Globus pallidus (tissue), 1 donor: ENCODE measurements around the gene FSHB.
"Not testable (repeated sequence)": the region's sequence is repeated elsewhere in the genome, so short reads cannot be mapped to it uniquely, and the experiment has no call there.

Source experiments
- DNase-seq: peaks from one replicate; pipeline ENCODE4 v3.0.0-alpha.2; 2015; ENCODE audit warnings: low spot score

FSHB gene

GRCh38 chr11:30230714-30231113, at the start of gene FSHB:
Gene FSHB (plus strand): TSS chr11:30231014. CDS start chr11:30231903, 889 bp downstream.
- DNase-seq, result no peak

GRCh38 chr11:30186748-30187147, 44.1 kb upstream of the FSHB start:
- DNase-seq, result no peak

GRCh38 chr11:30192620-30193019, 38.2 kb upstream of the FSHB start:
- DNase-seq, result no peak

DNA sequence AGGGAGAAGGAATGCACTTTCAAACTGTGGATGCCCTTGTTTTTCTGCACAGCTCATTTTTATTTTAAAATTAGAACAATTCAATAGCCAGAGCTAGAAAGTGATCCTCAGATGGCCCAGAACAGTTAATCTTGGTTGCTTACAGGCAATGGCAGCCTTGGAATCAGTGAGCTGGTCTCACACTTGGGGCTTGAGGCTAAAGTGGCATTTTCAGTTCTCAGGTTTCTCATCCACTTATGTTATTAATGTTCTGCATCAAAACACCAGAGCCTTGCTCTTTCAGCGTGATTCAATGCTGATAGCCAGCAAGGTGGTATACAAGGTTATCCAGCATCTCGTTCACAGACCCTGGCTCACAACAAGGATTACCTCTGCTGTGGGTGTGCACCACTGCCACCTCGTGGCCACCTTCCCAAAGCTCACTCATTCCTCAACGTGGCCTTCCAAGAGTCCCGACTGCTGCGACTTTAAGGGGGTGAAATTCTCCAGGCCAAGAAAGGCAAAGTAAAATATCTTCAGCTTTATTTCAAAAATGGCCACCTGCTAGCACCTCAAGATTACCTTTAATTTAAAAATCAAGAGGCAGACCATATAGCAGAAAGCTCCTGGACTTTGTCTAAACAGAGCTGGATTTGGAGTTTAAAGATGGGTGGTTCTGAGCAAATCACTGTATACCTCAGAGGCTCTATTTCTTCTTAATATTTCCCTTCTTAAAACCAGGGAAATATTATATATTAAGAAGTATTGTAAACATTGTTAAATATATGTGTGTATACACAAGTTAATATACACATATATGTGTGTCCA, 34.2 kb upstream of the FSHB start:
- DNase-seq, result peak; percentile 11

DNA sequence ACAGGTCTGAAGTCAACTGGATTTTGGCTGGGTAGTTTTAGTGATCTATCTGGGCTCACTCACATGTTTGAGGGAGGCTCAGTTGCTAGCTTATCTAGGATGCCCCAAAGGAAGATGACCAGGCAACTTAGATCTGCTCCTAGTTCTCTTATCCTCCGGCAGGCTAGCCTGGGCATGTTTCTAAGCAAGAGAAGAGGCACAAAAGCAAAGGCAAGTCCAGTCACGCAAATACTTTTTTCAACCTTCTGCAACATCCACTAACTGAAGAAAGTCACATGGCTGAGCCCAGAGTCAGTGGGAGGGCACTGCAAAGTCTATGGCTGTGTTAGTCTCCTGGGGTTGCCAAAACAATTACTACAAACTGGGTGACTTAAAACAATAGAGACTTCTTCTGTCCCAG, 32.9 kb upstream of the FSHB start:
- DNase-seq, result no peak

DNA sequence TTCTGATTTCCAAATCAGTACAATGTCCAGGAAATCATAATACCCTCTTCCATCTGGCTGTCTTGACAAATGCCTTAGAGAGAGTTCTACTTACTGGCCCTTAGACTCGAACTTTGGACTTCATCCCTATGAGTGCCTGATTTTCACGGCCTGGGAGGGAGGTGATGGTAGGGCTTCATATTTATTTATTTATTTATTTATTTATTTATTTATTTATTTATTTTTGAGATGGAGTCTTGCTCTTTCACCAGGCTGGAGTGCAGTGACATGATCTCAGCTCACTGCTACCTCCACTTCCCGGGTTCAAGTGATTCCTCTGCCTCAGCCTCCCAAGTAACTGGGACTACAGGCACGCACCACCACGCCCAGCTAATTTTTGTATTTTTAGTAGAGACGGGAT, 27.8 kb upstream of the FSHB start:
- not testable (repeated sequence) for DNase-seq

GRCh38 chr11:30203850-30204249, 27.0 kb upstream of the FSHB start:
- no peak for DNase-seq

DNA sequence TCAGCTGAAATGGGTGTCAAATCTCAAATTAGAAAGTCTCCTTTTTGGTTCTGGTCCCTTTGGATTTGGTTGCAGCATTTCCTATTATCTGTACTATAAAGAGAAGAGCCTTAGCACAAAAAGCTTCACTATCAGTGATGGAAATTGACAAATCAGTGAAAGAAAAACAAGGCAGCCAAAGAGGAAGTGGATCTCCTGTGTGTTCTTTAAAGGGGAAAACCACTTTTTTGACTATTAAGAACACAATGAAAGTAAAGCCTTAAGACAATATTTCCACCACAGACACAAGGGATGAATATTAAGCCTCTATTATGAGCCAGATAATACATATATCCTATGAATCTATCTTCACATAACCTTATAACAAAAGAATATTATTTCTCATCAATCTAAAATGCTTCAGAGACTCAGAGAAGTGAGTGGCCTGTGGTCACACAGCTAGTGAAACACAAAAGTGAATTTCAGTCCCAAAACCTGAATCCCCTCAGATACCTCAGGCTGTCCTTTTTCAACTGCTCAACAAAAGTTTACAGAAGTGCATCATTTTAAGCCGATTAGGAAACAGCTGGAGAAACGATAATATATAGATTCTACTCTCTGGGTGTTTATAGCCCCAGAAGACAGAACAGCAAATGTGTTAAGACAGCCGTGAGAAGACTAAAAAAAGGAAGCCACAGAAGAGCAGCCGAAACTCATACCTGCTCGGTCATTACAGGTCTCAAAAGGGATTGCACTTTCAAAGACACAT, 24.4 kb upstream of the FSHB start:
- DNase-seq, result no peak

GRCh38 chr11:30210357-30210756, 20.5 kb upstream of the FSHB start:
- DNase-seq, result no peak

DNA sequence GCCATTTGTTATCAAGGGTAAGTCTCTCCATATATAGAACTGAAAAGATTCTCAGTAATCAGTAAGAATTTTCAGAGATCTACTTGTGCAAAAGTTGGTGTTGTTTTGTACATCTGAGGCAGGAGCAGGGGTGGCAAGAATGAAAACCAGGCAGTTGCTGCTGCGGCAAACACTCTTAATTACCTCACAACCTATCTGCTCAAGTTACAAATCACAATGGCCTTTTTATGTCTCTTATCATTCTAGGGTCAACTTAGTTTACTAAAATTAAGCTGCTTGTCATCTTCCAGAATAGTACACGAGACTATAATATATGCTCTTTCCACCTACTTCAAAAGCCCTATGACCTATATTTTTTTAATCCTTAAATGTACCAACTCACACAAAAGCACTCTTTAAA, 14.3 kb upstream of the FSHB start:
- DNase-seq, result no peak

DNA sequence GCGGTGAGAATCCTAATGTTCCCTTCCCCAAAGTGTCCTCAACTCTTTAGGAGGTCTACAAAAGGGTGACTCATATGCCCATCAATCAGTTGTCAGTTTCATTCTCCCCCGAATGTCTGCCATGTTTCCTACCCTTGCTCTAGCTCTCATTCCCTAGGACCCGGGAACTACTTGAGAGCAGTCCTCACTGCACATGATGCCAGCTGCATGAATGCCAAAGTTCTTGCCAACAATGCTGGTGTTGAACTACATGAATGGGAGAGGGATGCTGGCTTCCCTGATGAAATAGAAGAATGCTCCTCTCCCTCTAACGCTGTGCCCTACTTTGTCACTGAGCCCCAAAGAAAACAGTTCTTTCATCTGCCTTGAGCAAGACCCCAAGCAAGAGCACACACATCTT, 12.5 kb upstream of the FSHB start:
- no peak for DNase-seq

GRCh38 chr11:30225642-30226041, 5.2 kb upstream of the FSHB start:
- DNase-seq, result no peak

DNA sequence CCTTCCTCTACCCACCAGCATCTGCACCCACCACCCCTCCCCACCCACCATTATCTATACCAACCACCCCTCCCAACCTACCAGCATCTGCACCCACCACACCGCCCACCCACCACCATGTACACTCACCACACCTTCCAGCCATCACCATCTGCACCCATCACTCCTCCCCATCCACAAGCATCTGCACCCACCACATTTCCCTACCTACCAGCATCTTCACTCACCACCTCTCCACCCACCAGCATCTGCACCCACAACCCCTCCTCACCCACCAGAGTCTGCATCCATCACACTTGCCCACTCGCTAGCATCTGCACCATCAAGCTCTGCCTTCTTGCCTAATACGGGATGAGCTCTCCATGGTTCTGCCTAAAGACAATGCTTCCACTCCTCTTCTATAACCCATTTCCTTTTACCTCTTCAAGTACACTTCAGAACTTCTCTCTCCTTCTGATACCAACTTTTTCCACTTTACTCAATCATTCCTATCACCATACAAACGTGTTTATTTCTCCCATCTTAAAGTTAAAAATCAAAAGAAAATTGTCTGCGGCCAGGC, 2.4 kb upstream of the FSHB start:
- DNase-seq, result no peak

- DNase-seq, result no peak
Measured at GRCh38 chr11:30239025-30239424, 8.2 kb downstream of the FSHB start.

GRCh38 chr11:30244265-30244664, 13.5 kb downstream of the FSHB start:
- no peak for DNase-seq

- no peak for DNase-seq
Measured at GRCh38 chr11:30245621-30246020, 14.8 kb downstream of the FSHB start.

DNA sequence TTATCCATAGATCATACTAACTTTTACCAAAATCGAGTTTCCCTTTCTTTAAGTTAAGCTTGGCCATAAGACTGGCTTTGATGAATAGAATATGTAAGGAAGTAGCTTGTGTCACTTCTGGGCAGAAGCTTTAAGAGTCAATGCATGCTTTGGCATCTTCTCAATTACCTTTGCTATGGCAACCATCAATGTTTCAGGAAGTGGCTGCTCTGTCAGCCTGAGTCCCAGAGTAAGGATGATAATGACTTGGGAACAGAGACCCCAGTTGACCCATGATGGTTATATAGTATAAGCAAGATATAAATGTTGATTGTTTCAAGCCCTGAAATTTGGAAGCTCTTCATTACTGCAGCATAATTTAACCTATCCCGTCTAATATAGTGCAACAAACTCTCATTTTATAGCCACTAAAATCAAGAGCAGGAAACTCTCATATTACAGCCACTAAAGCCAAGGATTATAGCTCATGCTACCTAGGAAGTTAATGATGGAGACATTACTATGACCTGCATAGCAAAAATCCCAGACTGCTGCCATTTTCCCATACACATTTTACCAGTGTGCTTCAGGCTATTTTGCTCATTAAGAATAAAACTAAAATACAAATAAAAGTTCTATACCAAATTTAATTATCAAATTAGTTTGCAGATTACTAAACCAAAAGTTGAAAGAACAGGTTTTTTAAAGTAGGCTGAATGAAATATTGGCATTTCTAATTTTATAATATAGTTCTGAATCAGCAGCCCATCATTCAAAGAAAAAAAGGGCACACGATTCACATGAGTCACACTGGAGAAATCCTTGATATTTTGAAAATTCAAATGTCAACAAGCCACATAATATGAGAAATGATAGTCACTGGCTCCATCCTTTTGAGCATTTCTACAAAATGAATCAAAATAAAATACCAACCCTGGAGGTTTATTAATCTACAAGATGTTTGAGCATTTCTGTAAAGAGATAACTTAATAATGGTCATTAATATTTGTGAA, 23.8 kb downstream of the FSHB start:
- no peak for DNase-seq

- DNase-seq, result no peak
Measured at GRCh38 chr11:30255637-30256036, 24.8 kb downstream of the FSHB start.

GRCh38 chr11:30257058-30257457, 26.2 kb downstream of the FSHB start:
- no peak for DNase-seq

- no peak for DNase-seq
Measured at GRCh38 chr11:30258679-30259078, 27.9 kb downstream of the FSHB start.

DNA sequence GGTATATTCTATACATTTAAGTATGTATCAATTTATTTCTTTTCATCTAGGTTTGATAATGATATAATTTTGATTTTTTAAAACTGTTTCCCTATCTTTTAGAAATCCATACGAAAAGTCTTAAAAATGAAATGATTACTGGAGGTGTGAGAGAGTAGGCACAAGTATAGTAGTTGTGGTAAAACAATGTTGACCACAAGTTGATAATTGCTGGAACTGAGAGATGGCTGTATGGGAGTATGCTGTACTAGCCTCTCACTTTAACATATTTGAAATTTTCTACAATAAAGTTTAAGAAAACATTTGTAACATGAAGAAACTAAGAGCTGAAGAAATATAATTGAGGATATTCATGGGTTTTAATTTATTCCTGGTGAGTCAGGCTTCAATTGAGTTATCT, 30.0 kb downstream of the FSHB start:
- DNase-seq, result no peak

DNA sequence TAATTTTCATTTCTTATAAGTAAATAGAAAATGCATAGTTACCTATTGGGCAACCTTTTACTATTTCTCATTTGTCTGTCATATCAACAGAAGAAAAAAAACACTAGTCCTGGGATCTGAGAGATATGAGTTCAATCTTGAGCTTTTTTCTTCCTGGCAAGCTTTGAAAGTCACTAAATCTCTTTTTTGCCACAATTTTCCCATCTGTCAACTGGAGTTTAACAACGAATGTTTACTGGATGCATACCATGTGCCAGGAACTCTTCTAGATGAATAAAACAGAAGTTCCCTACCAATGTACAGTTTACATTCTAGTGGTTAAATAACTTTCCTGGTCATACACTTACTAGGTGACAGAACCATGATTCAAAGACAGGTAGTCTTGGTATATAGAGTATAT, 31.0 kb downstream of the FSHB start:
- DNase-seq, result no peak
